ENCODE results near the gene ASPDH.
"Not testable (repeated sequence)": the region's sequence is repeated elsewhere in the genome, so short reads cannot be mapped to it uniquely, and the experiment has no call there.

The ASPDH gene

DNA sequence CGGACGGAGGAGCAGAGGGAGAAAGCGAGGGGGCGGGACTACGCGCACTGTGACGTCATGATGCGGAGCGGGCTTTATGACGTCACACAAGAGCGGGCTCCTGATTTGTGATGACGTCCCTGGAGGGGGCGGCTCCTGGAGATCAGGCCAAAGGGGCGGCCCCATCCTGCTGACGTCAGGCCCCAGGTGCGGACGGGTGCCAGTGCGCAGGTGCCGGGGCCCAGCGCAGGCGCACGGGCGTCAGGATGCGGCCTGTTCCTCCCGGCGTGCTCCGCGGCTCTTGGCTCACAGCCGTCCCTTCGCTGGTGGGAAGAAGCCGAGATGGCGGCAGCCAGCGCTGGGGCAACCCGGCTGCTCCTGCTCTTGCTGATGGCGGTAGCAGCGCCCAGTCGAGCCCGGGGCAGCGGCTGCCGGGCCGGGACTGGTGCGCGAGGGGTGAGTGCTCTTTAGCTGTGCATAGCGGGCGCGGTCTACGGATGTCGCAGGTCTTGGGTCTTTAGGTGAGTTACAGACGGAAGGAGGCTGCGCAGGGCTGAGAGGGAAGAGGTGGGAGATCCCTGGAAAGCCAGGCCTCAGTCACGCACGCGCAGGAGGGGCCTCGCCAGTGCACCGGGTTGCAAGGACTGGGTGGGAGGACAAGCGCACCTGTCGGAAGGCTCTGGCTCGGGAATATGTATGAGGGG is 37.3 kb downstream of the ASPDH start, which contains the start of the genes EMC10 and GARIN5A:
Gene EMC10, plus strand, starts transcription at position 284 of the 683 bp plus-strand sequence. Its CDS starts 38 bp downstream, at position 322.
Gene GARIN5A, minus strand, starts transcription at position 625 of the 683 bp plus-strand sequence. Its CDS starts 460 bp downstream, at position 165.
- Mint-ChIP-seq H3K27ac (peak within 1 kb of the TSS; percentile 99), H3K9me3 (peaks cover 19% of the 10 kb centered on the region), H3K27me3 (ENCODE audit: low read depth, poor library complexity) (peaks cover 15% of the 10 kb centered on the region), H3K4me3 (peak within 1 kb of the TSS; percentile 97), H3K4me1 (peaks cover 26% of the 10 kb centered on the region), H3K36me3 (ENCODE audit: low read depth) (peaks cover 27% of the 10 kb centered on the region)
- TF ChIP-seq, protein P1, sequence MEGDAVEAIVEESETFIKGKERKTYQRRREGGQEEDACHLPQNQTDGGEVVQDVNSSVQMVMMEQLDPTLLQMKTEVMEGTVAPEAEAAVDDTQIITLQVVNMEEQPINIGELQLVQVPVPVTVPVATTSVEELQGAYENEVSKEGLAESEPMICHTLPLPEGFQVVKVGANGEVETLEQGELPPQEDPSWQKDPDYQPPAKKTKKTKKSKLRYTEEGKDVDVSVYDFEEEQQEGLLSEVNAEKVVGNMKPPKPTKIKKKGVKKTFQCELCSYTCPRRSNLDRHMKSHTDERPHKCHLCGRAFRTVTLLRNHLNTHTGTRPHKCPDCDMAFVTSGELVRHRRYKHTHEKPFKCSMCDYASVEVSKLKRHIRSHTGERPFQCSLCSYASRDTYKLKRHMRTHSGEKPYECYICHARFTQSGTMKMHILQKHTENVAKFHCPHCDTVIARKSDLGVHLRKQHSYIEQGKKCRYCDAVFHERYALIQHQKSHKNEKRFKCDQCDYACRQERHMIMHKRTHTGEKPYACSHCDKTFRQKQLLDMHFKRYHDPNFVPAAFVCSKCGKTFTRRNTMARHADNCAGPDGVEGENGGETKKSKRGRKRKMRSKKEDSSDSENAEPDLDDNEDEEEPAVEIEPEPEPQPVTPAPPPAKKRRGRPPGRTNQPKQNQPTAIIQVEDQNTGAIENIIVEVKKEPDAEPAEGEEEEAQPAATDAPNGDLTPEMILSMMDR (IDR thresholded peaks at IDR 0.05): no peak
- DNase-seq: peak; percentile 92

DNA sequence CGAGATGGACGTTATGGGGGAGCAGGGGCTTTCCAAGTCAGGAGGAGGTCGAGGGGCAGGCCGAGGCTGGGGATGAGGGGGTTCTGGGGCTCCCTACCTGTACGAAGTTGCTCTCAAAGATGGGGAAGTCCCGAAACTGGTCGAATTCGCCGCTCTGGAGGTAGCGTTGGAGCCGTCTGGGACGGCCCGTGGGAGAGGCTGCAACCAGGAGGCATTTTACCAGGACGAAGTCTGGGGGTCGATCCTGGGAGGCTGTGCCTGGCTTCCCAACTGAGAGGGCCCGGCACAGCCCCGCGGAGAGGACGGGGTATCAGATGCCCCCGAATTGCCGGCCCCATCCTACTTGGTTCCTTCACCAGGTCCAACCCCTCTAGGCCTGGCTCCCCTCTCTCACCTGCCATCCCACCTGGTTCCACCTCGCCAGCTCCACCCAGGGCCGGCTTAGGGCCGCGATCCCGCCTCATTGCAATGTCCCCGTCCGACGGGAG is 37.9 kb downstream of the ASPDH start:
- peak overlapping the region; percentile 75 for H3K27ac Mint-ChIP-seq
- TF ChIP-seq, protein P1 (IDR thresholded peaks at IDR 0.05): no peak
- peaks cover 26% of the 10 kb centered on the region for H3K4me1 Mint-ChIP-seq
- peaks cover 27% of the 10 kb centered on the region for H3K36me3 Mint-ChIP-seq (ENCODE audit: low read depth)
- H3K27me3 Mint-ChIP-seq (ENCODE audit: low read depth, poor library complexity): peaks cover 15% of the 10 kb centered on the region
- peak overlapping the region; percentile 97 for H3K4me3 Mint-ChIP-seq
- peaks cover 19% of the 10 kb centered on the region for H3K9me3 Mint-ChIP-seq
- no peak for DNase-seq

DNA sequence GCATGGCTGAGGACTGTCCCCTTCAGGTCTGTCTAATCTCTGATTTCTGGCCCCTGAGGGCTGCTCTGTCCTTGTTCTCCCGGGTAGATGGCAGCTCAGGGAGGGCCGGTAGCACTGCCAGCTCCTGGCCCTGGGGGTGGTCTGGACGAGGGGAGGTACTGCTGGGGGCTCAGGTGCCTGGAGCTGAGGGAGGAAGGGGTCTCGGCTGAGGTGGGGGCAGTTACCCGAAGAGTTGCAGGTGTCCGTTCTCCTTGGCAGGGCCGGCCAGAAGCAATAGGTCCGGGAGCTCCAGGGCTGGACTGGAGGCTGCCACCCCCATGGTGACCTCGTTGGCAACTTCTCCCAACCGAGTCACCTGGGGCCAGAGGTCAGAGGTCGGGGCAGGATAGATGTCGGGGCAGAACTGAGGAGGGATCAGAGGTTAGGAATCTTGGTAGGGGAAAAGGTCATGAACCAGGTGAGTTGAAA is 38.6 kb downstream of the ASPDH start:
- peaks cover 26% of the 10 kb centered on the region for H3K4me1 Mint-ChIP-seq
- peaks cover 19% of the 10 kb centered on the region for H3K9me3 Mint-ChIP-seq
- peaks cover 15% of the 10 kb centered on the region for H3K27me3 Mint-ChIP-seq (ENCODE audit: low read depth, poor library complexity)
- DNase-seq: no peak
- peak overlapping the region; percentile 63 for H3K4me3 Mint-ChIP-seq
- H3K36me3 Mint-ChIP-seq (ENCODE audit: low read depth): peaks cover 27% of the 10 kb centered on the region
- TF ChIP-seq, protein P1 (IDR thresholded peaks at IDR 0.05): no peak
- H3K27ac Mint-ChIP-seq: peak overlapping the region; percentile 20

DNA sequence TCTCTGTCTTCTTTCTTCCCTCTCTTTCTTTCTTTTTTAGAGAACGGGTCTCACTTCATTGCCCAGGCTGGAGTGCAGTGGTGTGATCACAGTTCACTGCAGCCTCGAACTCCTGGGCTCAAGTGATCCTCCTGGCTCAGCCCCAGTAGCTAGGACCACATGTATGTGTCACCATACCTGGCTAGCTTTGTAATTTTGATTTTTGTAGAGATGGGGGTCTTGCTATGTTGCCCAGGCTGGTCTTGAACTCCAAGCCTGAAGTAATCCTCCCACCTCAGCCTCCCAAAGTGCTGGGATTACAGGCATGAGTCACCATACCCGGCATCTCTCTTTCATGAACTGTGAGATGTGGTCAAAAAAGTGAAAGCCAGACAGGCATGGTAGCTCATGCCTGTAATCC is 40.4 kb downstream of the ASPDH start:
- Mint-ChIP-seq H3K9me3 (peaks cover 19% of the 10 kb centered on the region), H3K27me3 (ENCODE audit: low read depth, poor library complexity) (peaks cover 22% of the 10 kb centered on the region), H3K36me3 (ENCODE audit: low read depth) (peaks cover 19% of the 10 kb centered on the region), H3K4me1 (peaks cover 24% of the 10 kb centered on the region)
- DNase-seq, H3K4me3 Mint-ChIP-seq, H3K27ac Mint-ChIP-seq: not testable (repeated sequence)

DNA sequence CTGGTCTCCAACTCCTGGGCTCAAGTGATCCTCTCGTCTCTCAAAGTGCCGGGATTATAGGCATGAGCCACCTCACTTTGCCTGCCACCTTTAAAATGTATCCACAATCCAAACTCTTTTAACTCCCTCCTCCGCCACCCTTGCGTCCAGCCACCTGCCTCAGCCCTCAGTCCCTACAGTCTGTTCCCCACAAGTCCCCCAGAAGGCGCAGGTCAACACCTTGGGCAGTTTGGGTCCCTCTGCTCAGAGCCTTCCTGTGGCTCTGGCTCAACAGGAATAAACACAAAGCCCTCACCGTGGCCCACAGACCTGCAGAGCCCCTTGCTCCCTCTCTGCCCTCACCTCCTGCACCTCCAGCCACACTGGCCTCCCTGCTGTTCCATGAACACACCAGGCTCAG is 44.9 kb downstream of the ASPDH start:
- no peaks in the 10 kb centered on the region for H3K9me3 Mint-ChIP-seq
- no peaks in the 10 kb centered on the region for H3K36me3 Mint-ChIP-seq (ENCODE audit: low read depth)
- H3K27me3 Mint-ChIP-seq (ENCODE audit: low read depth, poor library complexity): peaks cover 14% of the 10 kb centered on the region
- no peak overlapping the region for H3K27ac Mint-ChIP-seq
- H3K4me1 Mint-ChIP-seq: peaks cover 19% of the 10 kb centered on the region
- H3K4me3 Mint-ChIP-seq: no peak overlapping the region
- TF ChIP-seq, protein P1 (IDR thresholded peaks at IDR 0.05): no peak
- DNase-seq: no peak

DNA sequence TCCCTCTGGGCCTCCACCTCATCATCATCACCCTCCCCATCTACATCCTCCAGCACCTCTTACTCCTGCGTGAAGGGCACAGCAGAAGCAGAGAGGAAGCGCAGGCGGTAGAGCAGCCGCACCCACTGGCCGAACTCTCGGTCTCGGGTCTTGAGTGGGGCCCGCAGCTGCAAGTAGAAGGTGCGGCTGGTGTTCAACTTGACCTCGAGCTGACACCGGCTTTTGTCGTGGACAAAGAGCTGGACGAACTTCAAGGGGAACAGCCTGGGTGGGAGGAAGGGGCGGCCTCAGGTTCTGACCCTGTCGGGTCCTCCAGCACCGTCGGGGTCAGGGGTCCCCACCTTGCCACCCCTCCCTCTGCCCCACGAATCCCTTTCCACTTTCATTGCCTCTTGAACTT is 46.1 kb downstream of the ASPDH start:
- H3K4me3 Mint-ChIP-seq: no peak overlapping the region
- no peak for DNase-seq
- H3K27me3 Mint-ChIP-seq (ENCODE audit: low read depth, poor library complexity): peaks cover 8% of the 10 kb centered on the region
- no peaks in the 10 kb centered on the region for H3K9me3 Mint-ChIP-seq
- peaks cover 19% of the 10 kb centered on the region for H3K4me1 Mint-ChIP-seq
- H3K36me3 Mint-ChIP-seq (ENCODE audit: low read depth): no peaks in the 10 kb centered on the region
- no peak overlapping the region for H3K27ac Mint-ChIP-seq
- TF ChIP-seq, protein P1 (IDR thresholded peaks at IDR 0.05): no peak
